Epithelial cell of proximal tubule (primary cell): ENCODE measurements around the gene FAM168B. TPM values are rescaled to one million over a fixed set of nuclear protein-coding genes. Genes with fewer than 3 reads are reported as not detected.

Experiments
- DNase-seq: peaks from one replicate; pipeline ENCODE4 v3.0.0-alpha.2; 2011; ENCODE audit warnings: low read depth
- H3K4me3 ChIP-seq: 2 replicates; pipeline ENCODE4 v1.5.1; 2011; ENCODE audit warnings: low read depth, mild to moderate bottlenecking, low read length
- CTCF ChIP-seq: conservative IDR thresholded peaks from 2 replicates; pipeline ENCODE4 v1.5.1; 2012; ENCODE audit warnings: low read depth, mild to moderate bottlenecking, low read length
- total RNA-seq: library from RNA; depleted of rRNA; stranded (reverse); fragments of >200 nt; gene quantifications from 2 replicates; pipeline ENCODE4 v1.2.3, GENCODE V29; 2015

The FAM168B gene
- total RNA-seq, 1 donor from 2014 or later = 97.3 TPM

GRCh38 chr2:131058920-131059319 lies 34.3 kb downstream of the FAM168B start:
- H3K4me3 ChIP-seq = no peak overlapping the region
- DNase-seq = no peak
- no peak for TF ChIP-seq CTCF

DNA sequence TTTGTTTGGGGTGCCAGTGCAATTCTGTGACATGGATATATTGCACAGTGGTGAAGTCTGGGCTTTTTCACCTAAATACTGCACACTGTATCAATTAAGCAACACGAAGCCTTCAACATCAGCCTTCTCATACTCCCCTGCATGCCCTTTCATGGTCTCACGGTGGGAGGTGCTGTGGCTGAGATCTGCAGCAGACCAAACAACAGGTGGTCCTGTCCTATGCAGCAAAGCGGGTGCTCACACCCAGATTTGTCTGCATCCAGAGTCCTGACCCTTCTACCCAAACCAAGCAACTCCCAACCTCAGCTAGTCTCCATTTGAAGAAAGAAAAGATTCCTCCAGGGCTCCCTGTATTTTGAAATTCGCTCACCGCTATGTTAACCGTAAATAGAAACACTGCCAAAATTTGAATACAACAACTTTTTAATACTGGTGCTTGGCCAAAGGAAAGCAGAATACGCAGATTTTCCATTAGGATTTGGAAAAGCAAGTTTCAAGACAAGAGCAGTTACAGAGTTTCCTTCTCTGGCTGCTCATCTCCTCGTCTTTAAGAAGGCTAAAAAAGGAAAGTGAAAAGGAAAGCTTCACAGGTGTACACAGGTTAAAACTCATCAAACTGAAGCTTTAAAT lies 34.9 kb downstream of the FAM168B start:
- TF ChIP-seq CTCF = no peak
- no peak for DNase-seq
- H3K4me3 ChIP-seq = no peak overlapping the region

DNA sequence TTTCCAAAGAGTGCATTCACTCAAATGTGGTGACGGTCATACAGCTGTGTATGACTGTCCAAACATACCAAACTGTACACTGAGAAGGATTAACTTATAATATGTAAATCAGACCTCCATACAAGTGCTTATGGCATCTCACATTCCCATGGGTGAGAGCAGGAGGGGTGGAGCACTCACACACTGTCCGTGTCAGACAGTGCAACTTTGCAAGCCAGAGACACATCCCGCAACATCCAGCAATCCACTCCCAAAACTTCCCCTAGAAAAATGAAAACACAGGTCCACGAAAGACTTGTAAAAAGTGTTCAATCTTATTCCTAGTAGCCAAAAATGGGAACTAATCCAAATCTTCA lies 36.4 kb downstream of the FAM168B start:
- no peak overlapping the region for H3K4me3 ChIP-seq
- TF ChIP-seq CTCF = no peak
- no peak for DNase-seq

- no peak for TF ChIP-seq CTCF
- H3K4me3 ChIP-seq = no peak overlapping the region
- DNase-seq = no peak
Observed at GRCh38 chr2:131056204-131056931, 36.9 kb downstream of the FAM168B start.

DNA sequence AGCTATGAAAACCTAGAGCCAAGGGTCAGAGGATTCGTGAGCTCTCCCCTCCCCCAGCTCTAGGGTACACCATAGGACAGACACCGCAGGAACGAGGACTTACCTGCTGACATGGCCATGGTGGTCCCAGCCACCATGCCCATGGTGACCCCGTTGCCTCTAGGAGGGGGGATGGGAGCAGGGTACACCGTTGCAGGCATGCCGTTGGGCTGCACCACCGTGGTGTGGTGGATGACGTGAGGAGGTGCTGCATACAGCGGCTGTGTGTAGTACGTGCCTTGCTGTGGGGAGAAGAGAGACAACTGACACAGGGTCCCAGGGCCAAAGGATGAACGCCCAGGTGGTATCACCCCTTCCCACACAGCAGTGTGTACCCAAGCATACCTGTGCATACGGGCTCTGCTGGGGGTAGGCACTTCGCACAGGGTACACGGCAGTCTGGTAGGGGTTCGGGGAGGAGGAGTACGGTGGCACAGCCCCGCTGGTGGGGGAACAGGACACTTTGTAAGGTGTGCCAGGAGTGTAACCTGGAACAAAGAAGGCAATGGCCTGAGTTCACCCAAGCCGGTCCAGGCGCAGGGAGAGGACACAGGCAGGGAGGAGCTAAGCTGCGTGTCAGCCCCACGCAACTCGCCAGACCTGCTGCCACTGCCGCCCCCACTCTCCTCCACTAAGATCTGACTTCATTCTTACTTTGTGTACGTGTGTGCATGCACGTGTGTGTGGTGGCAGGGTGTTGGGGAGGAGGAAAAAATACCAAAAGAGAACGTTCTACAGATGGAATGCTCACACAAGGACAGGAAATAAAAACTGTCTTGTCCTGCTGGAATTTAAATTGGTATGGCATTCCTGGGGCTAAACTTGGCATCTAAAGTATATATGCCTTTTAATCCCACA lies 37.8 kb downstream of the FAM168B start:
- TF ChIP-seq CTCF = no peak
- H3K4me3 ChIP-seq = no peak overlapping the region
- DNase-seq = no peak

- no peak for DNase-seq
- no peak overlapping the region for H3K4me3 ChIP-seq
- TF ChIP-seq CTCF = no peak
Observed at GRCh38 chr2:131054488-131054887, 38.8 kb downstream of the FAM168B start.
